HG03060 (cell line): ENCODE measurements around the gene PPM1G.

ENCODE experiments used
- ATAC-seq: cut with Tn5 transposase; IDR thresholded peaks from one replicate; pipeline ENCODE4 v1.9.1; 2021; ENCODE audit warnings: low read depth, moderate number of reproducible peaks; ENCODE audit not compliant: unreplicated experiment

PPM1G gene

DNA sequence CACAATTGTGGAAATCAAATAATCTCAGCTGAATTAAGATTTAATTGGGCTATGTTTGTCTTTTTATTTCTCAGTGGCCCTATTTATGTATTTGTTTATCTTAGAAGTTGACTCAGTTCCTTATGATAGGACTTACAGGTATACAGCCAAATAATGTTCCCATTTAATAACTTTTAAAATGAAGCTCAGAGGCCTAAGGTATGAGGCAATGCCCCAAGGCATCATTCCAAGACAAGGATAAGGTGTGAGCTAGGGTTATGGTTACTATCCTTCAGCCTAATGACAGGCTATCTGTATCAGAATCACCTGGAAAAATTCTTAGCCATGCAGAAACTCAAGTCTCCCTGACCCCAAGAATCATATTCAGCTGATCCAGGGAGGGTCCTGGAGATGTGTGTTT is 11.6 kb upstream of the PPM1G start:
- no peak for ATAC-seq

GRCh38 chr2:27416151-27416550 is 6.8 kb upstream of the PPM1G start:
- ATAC-seq: no peak

GRCh38 chr2:27412419-27413152 is 3.2 kb upstream of the PPM1G start:
- ATAC-seq: no peak

DNA sequence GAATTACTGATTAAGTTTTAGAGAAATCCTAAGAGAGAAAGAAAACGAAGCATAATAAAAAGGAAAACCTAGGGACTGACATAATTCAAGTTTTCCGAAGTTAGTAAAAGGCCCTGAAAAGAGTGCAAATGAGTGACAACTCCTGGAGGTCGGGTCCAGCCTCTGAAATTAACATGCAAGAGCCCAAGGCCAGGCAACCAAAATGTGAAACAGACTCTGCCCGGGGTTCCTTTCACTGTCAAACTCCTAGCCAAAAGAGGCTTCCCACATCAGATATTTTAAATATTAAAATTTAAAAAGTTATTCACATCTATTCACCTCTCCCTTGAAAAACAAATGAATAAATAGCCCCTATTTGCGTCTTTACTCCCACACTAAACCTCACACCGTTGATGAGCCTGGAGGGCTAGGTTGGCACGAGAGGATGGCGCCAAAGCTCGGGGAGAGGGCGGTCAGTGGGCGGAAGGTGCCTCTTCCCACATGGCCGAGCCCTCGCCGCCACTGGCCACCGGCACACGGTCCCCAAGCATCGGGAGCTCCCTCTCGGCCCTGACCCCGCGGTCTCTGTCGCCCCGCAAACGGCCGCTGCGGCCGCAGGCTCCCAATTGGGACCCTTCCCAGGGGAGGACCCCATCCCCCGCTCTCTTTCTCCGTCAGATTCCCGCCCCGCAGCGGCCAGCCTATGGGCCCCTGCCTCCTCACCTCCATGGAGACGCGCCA is 630 bp downstream of the PPM1G start:
- ATAC-seq: no peak

GRCh38 chr2:27407798-27408491 is 1.4 kb downstream of the PPM1G start:
- no peak for ATAC-seq

DNA sequence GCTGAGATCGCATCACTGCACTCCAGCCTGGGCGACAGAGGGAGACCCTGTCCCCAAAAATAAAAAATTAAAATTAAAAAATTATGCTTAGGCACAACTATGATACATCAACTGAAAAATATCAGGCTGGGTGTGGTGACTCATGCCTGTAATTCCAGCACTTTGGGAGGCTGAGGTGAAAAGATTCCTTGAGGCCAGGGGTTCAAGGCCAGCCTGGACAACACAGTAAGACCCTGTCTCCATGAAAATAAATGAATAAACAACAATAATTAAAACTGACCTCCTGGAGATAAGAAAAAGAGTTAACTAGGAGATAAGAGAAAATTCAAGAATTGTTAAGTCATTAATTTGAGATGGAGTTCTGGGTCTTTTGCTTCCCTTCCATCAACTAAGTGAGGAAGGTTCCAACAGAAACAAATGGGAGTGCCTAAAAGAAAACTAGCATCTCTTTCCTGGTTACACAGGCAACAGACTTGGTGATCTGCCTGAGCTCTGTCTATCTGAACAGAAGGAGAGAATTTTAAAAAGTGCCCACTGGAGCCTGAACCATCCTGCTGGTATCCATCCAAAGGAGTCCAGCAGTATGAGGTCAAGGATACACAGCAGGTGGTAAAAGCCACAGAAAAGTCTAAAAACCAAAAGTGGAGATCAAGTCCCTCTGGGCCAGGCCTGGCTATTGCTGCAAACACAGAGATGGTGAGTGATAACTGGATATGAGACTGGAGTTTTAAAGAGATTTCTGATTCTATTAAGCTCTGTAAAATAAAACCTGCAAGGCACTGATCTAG is 8.8 kb downstream of the PPM1G start:
- ATAC-seq: no peak

DNA sequence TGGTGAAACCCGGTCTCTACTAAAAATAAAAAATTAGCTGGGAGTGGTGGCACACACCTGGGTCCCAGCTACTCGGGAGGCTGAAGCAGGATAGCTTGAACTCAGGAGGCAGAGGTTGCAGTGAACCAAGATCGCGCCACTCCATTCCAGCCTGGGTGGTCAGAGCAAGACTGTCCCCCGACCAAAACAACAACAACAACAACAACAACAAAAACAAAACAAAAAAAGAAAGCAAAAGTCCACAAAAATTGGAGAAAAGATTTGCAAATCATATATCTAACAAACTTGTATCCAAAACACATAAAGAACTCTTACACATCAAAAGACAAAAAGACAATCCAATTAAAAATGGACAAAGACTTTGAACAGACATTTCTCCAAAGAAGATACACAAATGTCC is 10.4 kb downstream of the PPM1G start:
- ATAC-seq: no peak

DNA sequence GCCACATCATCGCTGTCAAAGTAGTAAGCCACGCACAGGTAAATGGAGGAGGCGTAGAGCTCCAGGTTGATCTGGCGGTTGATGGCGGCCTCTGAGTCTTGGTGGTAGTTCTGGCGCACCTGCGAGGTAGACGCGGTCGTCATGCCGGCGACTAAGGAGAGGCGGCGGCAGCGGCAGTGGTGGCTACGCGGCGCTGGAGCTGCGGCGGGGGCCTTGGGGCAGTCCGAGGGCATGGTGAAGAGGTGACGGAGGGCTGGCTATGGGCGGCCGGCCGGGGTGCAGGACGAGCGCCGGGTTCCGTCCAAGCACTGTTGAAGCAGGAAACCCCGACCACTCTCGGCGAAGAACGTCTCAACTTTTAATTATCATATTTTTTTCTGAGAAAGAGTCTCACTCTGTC is 16.2 kb downstream of the PPM1G start:
- no peak for ATAC-seq

DNA sequence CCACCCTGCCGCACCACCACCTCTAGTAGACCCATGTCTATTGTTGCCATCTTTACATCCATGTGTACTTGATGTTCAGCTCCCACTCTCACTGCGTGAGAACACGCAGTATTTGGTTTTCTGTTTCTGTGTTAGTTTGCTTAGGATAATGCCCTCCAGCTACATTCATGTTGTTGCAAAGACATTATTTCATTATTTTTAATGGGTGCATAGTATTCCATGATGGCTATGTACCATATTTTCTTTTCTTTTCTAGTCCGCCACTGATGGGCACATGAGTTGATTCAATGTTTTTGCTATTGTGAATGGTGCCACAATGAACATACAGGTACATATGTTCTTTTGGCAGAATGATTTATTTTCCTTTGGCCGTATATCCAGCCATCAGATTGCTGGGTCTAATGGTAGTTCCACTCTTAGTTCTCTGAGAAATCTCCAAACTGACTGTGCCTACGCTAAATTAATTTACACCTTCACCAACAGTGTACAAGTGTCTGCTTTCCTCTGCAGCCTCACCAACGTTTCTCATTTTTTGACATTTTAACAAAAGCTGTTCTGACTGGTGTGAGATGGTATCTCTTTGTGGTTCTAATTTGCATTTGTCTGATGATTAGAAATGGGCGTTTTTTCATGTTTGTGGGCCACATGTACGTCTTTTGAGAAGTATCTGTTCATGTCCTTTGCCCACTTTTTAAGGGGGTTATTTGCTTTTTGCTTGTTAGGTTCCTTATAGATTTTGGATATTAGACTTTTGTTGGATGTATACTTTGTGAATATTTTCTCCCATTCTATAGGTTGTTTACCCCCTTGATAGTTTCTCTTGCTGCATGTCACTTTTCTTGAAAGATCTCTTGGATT is 18.3 kb downstream of the PPM1G start:
- ATAC-seq: no peak

- ATAC-seq: no peak
These were observed 27.7 kb downstream of the PPM1G start for GRCh38 chr2:27381577-27382181.

DNA sequence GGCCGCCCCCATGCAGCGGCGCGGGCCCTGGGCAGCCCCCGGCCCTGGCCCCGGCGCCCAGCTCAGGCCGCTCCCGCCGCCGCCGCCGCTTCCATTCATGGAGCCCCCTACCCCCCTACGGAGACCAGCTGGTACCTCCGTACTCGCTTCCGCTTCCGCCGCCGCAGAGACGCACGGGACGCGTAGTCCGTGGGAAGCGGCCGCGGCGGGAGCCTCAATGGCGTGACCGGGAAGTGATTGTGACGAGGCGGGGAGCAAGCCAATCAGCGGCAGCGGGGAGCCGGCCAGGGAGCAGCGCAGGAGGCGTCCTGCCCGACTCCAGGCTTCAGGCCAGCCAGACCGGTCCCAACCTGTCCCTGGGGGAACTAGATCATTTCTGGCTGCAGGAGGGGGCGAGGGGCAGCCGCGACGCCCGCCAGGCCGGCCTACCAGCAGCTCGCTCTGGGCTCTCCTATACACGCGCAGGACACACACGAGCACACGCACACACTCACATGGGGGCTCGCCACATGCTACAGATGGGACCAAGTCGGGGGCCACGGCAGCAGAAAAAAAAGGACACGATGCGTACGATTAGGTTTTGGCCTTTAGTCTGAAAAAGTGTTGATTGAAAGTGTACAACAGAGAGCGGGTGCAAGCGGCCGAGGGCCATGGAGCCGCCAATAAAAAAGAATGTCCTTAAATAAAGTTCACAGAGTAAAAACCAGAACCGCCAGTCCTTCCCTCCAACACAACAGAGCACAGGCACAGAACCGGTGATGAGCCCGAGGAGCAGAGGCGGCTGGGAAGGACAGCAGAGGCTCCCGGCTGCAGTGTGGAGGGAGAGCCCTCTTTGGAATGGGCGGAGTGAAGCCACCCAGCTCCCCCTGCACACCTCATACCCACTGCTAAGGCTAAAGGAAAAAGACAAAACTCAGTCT is 28.5 kb downstream of the PPM1G start, which contains the start of gene ZNF513:
Gene ZNF513, minus strand, starts transcription at position 109 of the 920 bp plus-strand sequence. CDS start 208 bp downstream, outside the sequence.
- peak; percentile 58 for ATAC-seq

DNA sequence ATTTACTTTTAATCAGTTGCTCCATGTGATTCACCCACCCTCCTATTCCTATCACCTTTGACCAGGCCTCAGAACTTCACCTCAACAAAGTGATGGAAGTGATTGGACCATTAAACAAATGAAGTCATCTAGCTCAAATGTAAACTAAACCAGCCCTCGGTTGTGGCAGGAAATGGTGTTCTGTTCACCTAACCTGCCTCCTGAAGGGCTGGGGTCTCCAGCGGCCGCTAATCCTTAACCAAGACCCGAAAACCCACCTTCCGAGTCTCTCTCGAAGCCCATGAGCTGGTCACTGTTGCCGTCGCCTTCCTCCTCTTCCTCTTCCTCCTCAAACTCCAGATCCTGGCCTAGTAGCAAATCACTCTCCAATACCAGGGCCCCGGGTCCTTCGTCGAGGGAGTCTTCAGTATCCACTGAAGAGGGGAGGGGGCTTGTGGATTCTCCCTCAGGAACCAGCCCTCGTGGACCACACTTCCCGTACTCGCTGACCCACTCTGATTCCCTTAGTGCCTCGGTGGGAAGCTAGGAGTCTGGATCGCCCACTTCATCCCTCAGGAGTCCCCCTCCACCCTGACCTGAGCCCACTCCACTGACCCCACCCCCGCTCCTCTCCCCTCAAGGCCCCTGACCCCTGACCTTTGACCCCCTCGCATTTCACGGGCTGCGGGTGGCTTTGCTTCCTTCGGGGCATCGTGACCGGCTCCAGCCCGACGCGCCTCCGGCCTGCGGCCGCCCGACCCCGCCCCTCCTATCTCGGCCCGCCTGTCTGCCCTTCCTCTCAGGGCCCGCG is 29.4 kb downstream of the PPM1G start:
- no peak for ATAC-seq

DNA sequence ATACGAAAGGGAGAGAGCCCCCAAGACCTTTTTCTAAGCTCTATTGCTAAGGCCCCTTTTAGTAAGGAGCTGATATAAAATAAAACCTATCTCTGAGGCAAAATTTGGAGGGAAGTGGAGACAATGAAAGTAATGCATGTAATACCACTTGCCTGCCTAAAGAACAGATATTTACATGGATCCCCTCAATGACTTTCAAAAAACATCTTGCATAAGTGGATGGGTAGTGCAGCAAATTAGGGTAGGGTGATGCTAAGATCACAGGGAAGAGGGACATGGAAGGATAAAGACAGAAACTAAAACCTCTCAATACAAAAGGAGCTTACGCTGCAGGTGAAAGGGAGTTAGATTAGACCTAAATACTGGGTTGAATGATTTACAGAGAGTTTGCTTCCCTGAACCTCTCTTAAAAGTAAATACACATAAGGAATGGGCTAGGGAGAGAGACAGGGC is 30.0 kb downstream of the PPM1G start:
- no peak for ATAC-seq

DNA sequence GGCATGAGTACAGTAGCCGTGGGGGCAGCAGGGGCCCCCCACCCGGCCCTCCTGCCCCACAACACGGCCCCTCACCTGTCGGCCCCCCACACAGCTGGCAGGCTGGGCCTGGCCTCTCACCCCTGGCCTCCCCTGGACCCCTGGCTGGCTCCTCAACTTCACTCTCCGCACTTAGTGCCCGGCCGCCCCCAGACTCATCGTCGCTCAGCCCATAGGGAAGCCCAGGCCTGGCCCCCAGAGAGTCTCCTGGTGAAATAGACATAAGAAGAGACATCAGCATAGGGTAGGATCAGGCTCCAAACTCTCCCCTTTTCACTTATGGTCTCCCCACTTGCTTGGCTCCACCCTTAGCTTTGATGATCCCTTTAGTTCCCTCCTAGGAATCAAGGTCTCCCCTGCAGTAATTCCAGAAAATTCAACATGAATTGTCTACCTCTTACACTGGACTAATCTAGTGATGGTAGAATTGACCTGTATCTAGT is 30.5 kb downstream of the PPM1G start:
- ATAC-seq: no peak

DNA sequence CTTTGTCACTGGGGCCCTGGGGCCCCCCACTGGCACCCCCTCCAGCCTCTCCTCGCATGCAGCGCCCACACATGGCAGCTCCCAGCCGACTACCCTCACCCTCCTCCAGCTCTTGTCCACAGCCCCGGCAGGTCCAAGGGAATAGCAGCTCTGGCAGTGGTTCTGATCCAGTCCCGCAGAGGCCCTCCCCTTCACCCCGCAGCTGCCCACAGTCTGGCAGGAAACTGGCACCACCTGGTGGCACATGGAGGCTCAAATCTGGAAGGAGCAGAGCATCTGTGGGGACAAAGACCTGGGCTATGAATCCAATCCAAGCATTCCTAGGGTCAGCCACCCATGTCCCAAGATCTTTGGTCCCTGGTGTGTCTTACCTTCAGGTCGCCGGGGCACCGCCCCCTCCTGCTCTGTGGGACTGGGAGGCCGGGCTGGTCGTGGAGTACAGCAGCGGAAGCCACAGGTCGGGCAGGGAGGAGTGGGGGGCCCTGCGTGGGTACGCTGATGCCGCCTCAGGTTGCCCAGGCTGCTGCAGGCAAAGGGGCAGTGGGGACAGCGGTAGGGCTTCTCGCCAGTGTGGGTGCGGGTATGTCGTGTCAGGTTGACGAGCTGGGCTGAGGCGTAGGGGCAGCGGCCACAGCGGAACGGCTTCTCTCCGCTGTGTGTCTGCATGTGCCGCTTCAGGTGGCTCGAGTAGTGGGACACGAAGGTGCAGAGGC is 31.1 kb downstream of the PPM1G start:
- no peak for ATAC-seq

DNA sequence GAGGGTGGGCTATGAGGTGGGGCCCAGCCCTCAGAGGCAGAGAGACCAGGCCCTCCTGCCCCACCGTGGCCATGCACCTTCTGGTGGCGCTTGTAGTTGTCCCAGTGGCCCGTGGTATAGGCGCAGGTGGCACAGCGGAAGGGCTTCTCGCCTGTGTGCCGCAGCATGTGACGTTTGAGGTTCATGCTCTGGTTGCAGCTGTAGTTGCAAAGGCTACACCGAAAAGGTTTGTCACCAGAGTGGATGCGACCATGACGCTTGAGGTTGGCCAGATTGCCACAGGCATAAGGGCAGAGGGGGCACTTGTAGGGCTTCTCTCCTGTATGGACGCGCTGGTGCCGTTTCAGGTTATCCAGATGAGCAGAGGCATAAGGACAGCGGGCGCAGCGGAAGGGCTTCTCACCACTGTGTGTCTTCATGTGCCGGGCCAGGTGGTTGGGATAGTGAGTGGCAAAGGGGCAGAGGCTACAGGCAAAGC is 31.7 kb downstream of the PPM1G start:
- no peak for ATAC-seq
